H9 (cell line): ENCODE results near the gene UST. TPM values are rescaled to one million over a fixed set of nuclear protein-coding genes. Genes with fewer than 3 reads are reported as not detected.

Experiments used
- DNase-seq: peaks from one replicate; pipeline ENCODE4 v3.0.0-alpha.2; 2017
- H2AFZ ChIP-seq: one replicate; pipeline ENCODE4 v1.6.1; 2013; ENCODE audit warnings: mild to moderate bottlenecking, low read length, control low read depth, moderate library complexity
- H2AK5ac ChIP-seq: 2 replicates; pipeline ENCODE4 v1.6.1; 2013; ENCODE audit warnings: low read length, control low read depth, mixed read lengths; ENCODE audit not compliant: insufficient read length
- H2BK120ac ChIP-seq: one replicate; pipeline ENCODE4 v1.6.1; 2013; ENCODE audit warnings: low read depth, mild to moderate bottlenecking, low read length, control low read depth, inconsistent platforms; ENCODE audit not compliant: poor library complexity, severe bottlenecking
- H2BK12ac ChIP-seq: 2 replicates; pipeline ENCODE4 v1.6.1; 2013; ENCODE audit warnings: low read length, control low read depth, mixed read lengths, low read depth; ENCODE audit not compliant: insufficient read length
- H2BK15ac ChIP-seq: 2 replicates; pipeline ENCODE4 v1.6.1; 2013; ENCODE audit warnings: low read depth, low read length, control low read depth
- H2BK20ac ChIP-seq: one replicate; pipeline ENCODE4 v1.6.1; 2013; ENCODE audit warnings: low read depth, mild to moderate bottlenecking, low read length, control low read depth, inconsistent platforms; ENCODE audit not compliant: poor library complexity, severe bottlenecking
- H2BK5ac ChIP-seq: 2 replicates; pipeline ENCODE4 v1.6.1; 2013; ENCODE audit warnings: low read length, control low read depth, mixed read lengths; ENCODE audit not compliant: insufficient read length
- H3K14ac ChIP-seq: 2 replicates; pipeline ENCODE4 v1.6.1; 2013; ENCODE audit warnings: low read length, control low read depth; ENCODE audit not compliant: insufficient read depth
- H3K18ac ChIP-seq: 2 replicates; pipeline ENCODE4 v1.6.1; 2013; ENCODE audit warnings: low read depth, mild to moderate bottlenecking, mixed read lengths, low read length, control low read depth; ENCODE audit not compliant: insufficient read length
- H3K23ac ChIP-seq: 2 replicates; pipeline ENCODE4 v1.6.1; 2013; ENCODE audit warnings: low read length, control low read depth, mixed read lengths, low read depth; ENCODE audit not compliant: insufficient read length
- H3K23me2 ChIP-seq: 2 replicates; pipeline ENCODE4 v1.6.1; 2013; ENCODE audit warnings: low read depth, mild to moderate bottlenecking, mixed read lengths, low read length, control low read depth; ENCODE audit not compliant: insufficient read length, poor library complexity, severe bottlenecking
- H3K27ac ChIP-seq: 2 replicates; pipeline ENCODE4 v1.5.1; 2013; ENCODE audit warnings: low read length, control low read depth, mixed read lengths, low read depth; ENCODE audit not compliant: insufficient read length
- H3K27me3 ChIP-seq: 2 replicates; pipeline ENCODE4 v1.6.1; 2013; ENCODE audit warnings: low read length, control low read depth, inconsistent platforms; ENCODE audit not compliant: insufficient read depth
- H3K4ac ChIP-seq: 2 replicates; pipeline ENCODE4 v1.6.1; 2013; ENCODE audit warnings: low read depth, mild to moderate bottlenecking, control low read depth, inconsistent platforms, low read length, moderate library complexity
- H3K4me1 ChIP-seq: 2 replicates; pipeline ENCODE4 v1.6.1; 2013; ENCODE audit warnings: low read length, control low read depth, inconsistent platforms; ENCODE audit not compliant: insufficient read depth
- H3K4me2 ChIP-seq: 2 replicates; pipeline ENCODE4 v1.6.1; 2013; ENCODE audit warnings: low read length, control low read depth, mixed read lengths; ENCODE audit not compliant: insufficient read length, insufficient read depth
- H3K56ac ChIP-seq: 2 replicates; pipeline ENCODE4 v1.6.1; 2013; ENCODE audit warnings: low read depth, mild to moderate bottlenecking, mixed read lengths, low read length, control low read depth; ENCODE audit not compliant: insufficient read length
- H3K79me1 ChIP-seq: 2 replicates; pipeline ENCODE4 v1.6.1; 2013; ENCODE audit warnings: low read depth, mild to moderate bottlenecking, moderate library complexity, low read length, control low read depth, inconsistent platforms; ENCODE audit not compliant: insufficient read depth, poor library complexity, severe bottlenecking
- H3K79me2 ChIP-seq: 2 replicates; pipeline ENCODE4 v1.6.1; 2013; ENCODE audit warnings: low read length, control low read depth, inconsistent platforms; ENCODE audit not compliant: insufficient read depth
- H3K9ac ChIP-seq: 2 replicates; pipeline ENCODE4 v1.6.1; 2013; ENCODE audit warnings: low read length, control low read depth, mixed read lengths; ENCODE audit not compliant: insufficient read length; ENCODE audit errors: extremely low read depth
- H3K9me3 ChIP-seq: one replicate; pipeline ENCODE4 v1.6.1; 2013; ENCODE audit warnings: low read depth, low read length, inconsistent platforms; ENCODE audit not compliant: control insufficient read depth
- H3T11ph ChIP-seq: one replicate; pipeline ENCODE4 v1.6.1; 2013; ENCODE audit warnings: mild to moderate bottlenecking, low read length, control low read depth, inconsistent platforms
- H4K20me1 ChIP-seq: one replicate; pipeline ENCODE4 v1.6.1; 2013; ENCODE audit not compliant: control insufficient read depth, insufficient read length, insufficient read depth
- H4K5ac ChIP-seq: 2 replicates; pipeline ENCODE4 v1.6.1; 2013; ENCODE audit warnings: low read depth, mild to moderate bottlenecking, mixed read lengths, low read length, control low read depth; ENCODE audit not compliant: insufficient read length
- H4K8ac ChIP-seq: replicated peaks from 2 replicates; pipeline ENCODE4 v1.6.1; 2013; ENCODE audit warnings: low read length, control low read depth, mixed read lengths, low read depth; ENCODE audit not compliant: insufficient read length
- H4K91ac ChIP-seq: 2 replicates; pipeline ENCODE4 v1.6.1; 2013; ENCODE audit warnings: low read depth, mild to moderate bottlenecking, moderate library complexity, mixed read lengths, low read length, control low read depth; ENCODE audit not compliant: insufficient read length
- H3K27ac Mint-ChIP-seq, 3 experiments: 2 replicates in 2 of 3; 3 replicates in 1 of 3; pipeline ENCODE4 v1.8.0; 2020 to 2021; ENCODE audit warnings: mixed read lengths in 3 of 3, mild to moderate bottlenecking in 1 of 3, moderate library complexity in 1 of 3
- H3K27me3 Mint-ChIP-seq: 2 replicates; pipeline ENCODE4 v1.8.0; 2021; ENCODE audit warnings: low read depth, mild to moderate bottlenecking, moderate library complexity, mixed read lengths
- H3K36me3 Mint-ChIP-seq, 3 experiments: 2 replicates in 2 of 3; 3 replicates in 1 of 3; pipeline ENCODE4 v1.8.0; 2020 to 2021; ENCODE audit warnings: low read depth in 3 of 3, mixed read lengths in 3 of 3; ENCODE audit not compliant: insufficient read depth in 1 of 3
- H3K4me1 Mint-ChIP-seq, 2 experiments: 2 replicates each; pipeline ENCODE4 v1.8.0; 2020; ENCODE audit warnings: mixed read lengths in 2 of 2
- H3K4me3 Mint-ChIP-seq, 2 experiments: 2 replicates in 1 of 2; 3 replicates in 1 of 2; pipeline ENCODE4 v1.8.0; 2020 to 2021; ENCODE audit warnings: mild to moderate bottlenecking in 2 of 2, mixed read lengths in 2 of 2, moderate library complexity in 1 of 2
- H3K9me3 Mint-ChIP-seq, 2 experiments: 2 replicates in 1 of 2; 3 replicates in 1 of 2; pipeline ENCODE4 v1.8.0; 2020; ENCODE audit warnings: mild to moderate bottlenecking in 2 of 2, mixed read lengths in 2 of 2, moderate library complexity in 1 of 2
- WGBS: extraction: QIAGEN DNeasy Blood & Tissue Kit; methylation state at CpG from one replicate; pipeline ENCODE4 v1.1.7; 2013; ENCODE audit warnings: missing lambda C conversion rate, low lambda C conversion rate, mixed read lengths; ENCODE audit not compliant: insufficient read length; ENCODE audit errors: extremely low coverage; 5-methylcytosine and 5-hydroxymethylcytosine counted together
- total RNA-seq: library from RNA; stranded (reverse); gene quantifications from 2 replicates; pipeline ENCODE4 v1.2.1, GENCODE V29; 2021
- TF ChIP-seq, protein P1 (sequence below): fragments of 200-600 bp; sonication (generic); conservative IDR thresholded peaks from 3 replicates; pipeline ENCODE4 v1.8.0; 2021; ENCODE audit warnings: antibody characterized with exemption, mild to moderate bottlenecking

The UST gene
- total RNA-seq, 1 experiment from 2014 or later, result 14.4 TPM

DNA sequence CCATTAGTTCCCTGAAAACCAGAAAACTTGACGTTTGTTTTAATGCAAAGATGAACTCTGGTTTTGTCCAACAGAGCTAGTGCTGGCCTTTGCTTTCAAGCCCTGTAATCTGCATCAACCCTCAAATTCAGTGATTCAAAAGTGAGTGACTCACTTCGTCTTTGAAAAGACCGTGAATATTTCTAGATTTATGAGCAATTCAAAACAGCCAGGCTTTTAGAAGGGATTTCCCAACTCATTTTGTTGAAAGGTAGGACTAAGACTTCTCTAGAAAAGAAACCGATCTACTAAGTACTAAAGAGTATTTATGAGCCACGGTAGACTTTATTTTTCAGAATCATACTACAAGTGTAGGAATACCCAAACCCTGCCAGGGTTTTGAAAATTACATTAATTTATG is 121.5 kb downstream of the UST start:
- no peak overlapping the region for H4K8ac ChIP-seq
- no peak overlapping the region for H2BK20ac ChIP-seq
- H3T11ph ChIP-seq, result no peak overlapping the region
- H3K23me2 ChIP-seq, result no peaks in the 10 kb centered on the region
- H3K27me3 ChIP-seq, result no peaks in the 10 kb centered on the region
- H2AK5ac ChIP-seq, result no peak overlapping the region
- H2AFZ ChIP-seq, result no peak overlapping the region
- no peak overlapping the region for H3K27ac ChIP-seq
- no peak overlapping the region for H2BK120ac ChIP-seq
- H3K79me1 ChIP-seq, result peaks cover 6% of the 10 kb centered on the region
- no peak overlapping the region for H3K18ac ChIP-seq
- H3K4me1 ChIP-seq, result peaks cover 12% of the 10 kb centered on the region
- no CpG with 5 or more reads among the region's 5 CpGs for whole genome bisulfite sequencing
- no peaks in the 10 kb centered on the region for H3K9me3 ChIP-seq
- H3K23ac ChIP-seq, result no peak overlapping the region
- H3K14ac ChIP-seq, result no peak overlapping the region
- DNase-seq, result no peak
- no peak overlapping the region for H3K56ac ChIP-seq
- H3K4ac ChIP-seq, result no peak overlapping the region
- peaks cover 0 to 3% of the 10 kb centered on the region in 2 experiments; a peak in 2 of 5 replicates for H3K9me3 Mint-ChIP-seq
- no peaks in the 10 kb centered on the region for H4K20me1 ChIP-seq
- H2BK12ac ChIP-seq, result no peak overlapping the region
- TF ChIP-seq, protein P1, sequence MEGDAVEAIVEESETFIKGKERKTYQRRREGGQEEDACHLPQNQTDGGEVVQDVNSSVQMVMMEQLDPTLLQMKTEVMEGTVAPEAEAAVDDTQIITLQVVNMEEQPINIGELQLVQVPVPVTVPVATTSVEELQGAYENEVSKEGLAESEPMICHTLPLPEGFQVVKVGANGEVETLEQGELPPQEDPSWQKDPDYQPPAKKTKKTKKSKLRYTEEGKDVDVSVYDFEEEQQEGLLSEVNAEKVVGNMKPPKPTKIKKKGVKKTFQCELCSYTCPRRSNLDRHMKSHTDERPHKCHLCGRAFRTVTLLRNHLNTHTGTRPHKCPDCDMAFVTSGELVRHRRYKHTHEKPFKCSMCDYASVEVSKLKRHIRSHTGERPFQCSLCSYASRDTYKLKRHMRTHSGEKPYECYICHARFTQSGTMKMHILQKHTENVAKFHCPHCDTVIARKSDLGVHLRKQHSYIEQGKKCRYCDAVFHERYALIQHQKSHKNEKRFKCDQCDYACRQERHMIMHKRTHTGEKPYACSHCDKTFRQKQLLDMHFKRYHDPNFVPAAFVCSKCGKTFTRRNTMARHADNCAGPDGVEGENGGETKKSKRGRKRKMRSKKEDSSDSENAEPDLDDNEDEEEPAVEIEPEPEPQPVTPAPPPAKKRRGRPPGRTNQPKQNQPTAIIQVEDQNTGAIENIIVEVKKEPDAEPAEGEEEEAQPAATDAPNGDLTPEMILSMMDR, result no peak
- H4K5ac ChIP-seq, result no peak overlapping the region
- H3K4me2 ChIP-seq, result no peak overlapping the region
- no peak overlapping the region for H4K91ac ChIP-seq
- peaks cover 53 to 57% of the 10 kb centered on the region in 2 experiments for H3K4me1 Mint-ChIP-seq
- peaks cover 0 to 3% (median 0%) of the 10 kb centered on the region in 3 experiments; a peak in 2 of 7 replicates for H3K36me3 Mint-ChIP-seq
- H3K4me3 Mint-ChIP-seq, result no peak overlapping the region
- no peak overlapping the region for H3K27ac Mint-ChIP-seq
- H3K9ac ChIP-seq, result no peak overlapping the region
- no peaks in the 10 kb centered on the region for H3K27me3 Mint-ChIP-seq
- peaks cover 22% of the 10 kb centered on the region; the same call in 1 of the 2 replicates for H3K79me2 ChIP-seq
- H2BK5ac ChIP-seq, result no peak overlapping the region
- H2BK15ac ChIP-seq, result no peak overlapping the region
